Colon (tissue), 2 donors: Measurements from ENCODE around the gene MEGF6.

Experiments used
- FAIRE-seq: peaks from 2 replicates; lab custom pipeline; 2012; peaks lifted over from hg19 to GRCh38; lab: Jason Lieb, UNC
- donor health status: control.
- donor health status: control.

MEGF6 gene

GRCh38 chr1:3440300-3440681 is 171.0 kb downstream of the MEGF6 start:
- FAIRE-seq, result no peak
